Keratinocyte (primary cell): Measurements from ENCODE around the gene SLC39A11.

Source experiments
- EZH2 ChIP-seq: IDR thresholded peaks from one replicate; pipeline ENCODE4 v1.6.1; 2012; ENCODE audit warnings: inconsistent platforms, mild to moderate bottlenecking, low read length, moderate library complexity
- TF ChIP-seq, protein P1 (sequence below), 3 experiments: IDR thresholded peaks in 1 of 3; conservative IDR thresholded peaks in 1 of 3; optimal IDR thresholded peaks in 1 of 3; 2 replicates in 2 of 3; 3 replicates in 1 of 3; pipeline versions ENCODE3 to v1.5.1; 2011; ENCODE audit warnings: low read length in 3 of 3, mild to moderate bottlenecking in 3 of 3, moderate library complexity in 2 of 3, control low read depth in 1 of 3, inconsistent platforms in 1 of 3; ENCODE audit not compliant: insufficient read depth in 2 of 3; ENCODE audit errors: extremely low read depth in 1 of 3

DNA sequence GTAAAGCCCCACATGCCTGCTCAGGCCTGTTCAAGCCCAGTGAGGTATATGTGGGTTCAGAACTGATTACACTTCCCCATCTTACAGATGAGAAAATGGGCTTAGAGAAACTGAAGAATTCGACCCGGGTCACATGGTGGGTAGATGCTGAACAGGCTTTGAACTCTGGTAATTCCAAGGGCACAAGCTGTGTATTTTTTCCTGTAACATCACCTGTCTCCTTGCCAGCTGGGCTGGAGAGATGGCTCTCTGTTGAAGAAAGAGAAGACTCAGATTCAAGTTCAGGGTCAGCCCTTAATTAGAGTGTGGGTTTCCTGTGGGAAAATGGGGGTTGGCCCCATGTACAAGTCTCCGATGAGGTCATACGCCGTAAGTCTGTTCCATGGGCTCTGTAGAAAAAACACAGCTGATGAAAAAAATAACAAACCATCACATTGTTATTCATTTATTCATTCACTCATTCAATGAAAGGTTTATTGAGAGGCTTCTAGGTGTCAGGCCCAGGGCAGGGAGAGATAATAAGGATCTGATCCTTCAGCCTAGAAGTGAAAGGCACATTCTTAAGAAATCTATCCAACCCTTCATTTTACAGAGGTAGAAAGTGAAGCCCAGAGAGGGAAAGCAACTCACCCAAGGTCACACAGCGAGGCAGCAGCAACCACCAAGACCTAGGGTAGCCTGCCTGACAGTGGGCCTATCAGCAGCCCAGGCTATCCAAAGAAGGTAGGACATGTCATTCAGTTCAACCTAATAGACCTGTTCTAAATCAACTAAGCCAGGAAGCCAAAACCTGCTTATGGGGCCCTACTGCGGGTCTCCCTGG lies 488.9 kb downstream of the SLC39A11 start:
- TF ChIP-seq, protein P1, sequence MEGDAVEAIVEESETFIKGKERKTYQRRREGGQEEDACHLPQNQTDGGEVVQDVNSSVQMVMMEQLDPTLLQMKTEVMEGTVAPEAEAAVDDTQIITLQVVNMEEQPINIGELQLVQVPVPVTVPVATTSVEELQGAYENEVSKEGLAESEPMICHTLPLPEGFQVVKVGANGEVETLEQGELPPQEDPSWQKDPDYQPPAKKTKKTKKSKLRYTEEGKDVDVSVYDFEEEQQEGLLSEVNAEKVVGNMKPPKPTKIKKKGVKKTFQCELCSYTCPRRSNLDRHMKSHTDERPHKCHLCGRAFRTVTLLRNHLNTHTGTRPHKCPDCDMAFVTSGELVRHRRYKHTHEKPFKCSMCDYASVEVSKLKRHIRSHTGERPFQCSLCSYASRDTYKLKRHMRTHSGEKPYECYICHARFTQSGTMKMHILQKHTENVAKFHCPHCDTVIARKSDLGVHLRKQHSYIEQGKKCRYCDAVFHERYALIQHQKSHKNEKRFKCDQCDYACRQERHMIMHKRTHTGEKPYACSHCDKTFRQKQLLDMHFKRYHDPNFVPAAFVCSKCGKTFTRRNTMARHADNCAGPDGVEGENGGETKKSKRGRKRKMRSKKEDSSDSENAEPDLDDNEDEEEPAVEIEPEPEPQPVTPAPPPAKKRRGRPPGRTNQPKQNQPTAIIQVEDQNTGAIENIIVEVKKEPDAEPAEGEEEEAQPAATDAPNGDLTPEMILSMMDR (optimal IDR thresholded peaks at IDR 0.05 in 1 of 3, IDR thresholded peaks at IDR 0.05 in 1 of 3, conservative IDR thresholded peaks at IDR 0.05 in 1 of 3; ENCODE audit: extremely low read depth in 1 of 3, insufficient read depth in 2 of 3, low read length in 3 of 3) = no peak
- TF ChIP-seq EZH2 = no peak
